Heart left ventricle (tissue), 16 donors: ENCODE measurements around the gene ARHGAP5. TPM values are rescaled to one million over a fixed set of nuclear protein-coding genes. Genes with fewer than 3 reads are reported as not detected.

Experiments
- ATAC-seq, 4 donors: fragments of 200-7000 bp; cut with Tn5 transposase; one replicate each; pipeline ENCODE4 v1.9.1; 2020 to 2022; ENCODE audit warnings: moderate library complexity in 4 of 4, mild to moderate bottlenecking in 3 of 4, moderate number of reproducible peaks in 1 of 4
- DNase-seq, 5 donors: peaks; one replicate each; pipeline ENCODE4 v3.0.0-alpha.2; 2020
- H3K27ac ChIP-seq, 12 donors: fragments of 200-600 bp; sonication (generic) in 4 of 12; one replicate each; pipeline versions ENCODE4 v1.5.0 to v1.8.0; 2016 to 2022; ENCODE audit warnings: mild to moderate bottlenecking in 2 of 12
- H3K27me3 ChIP-seq, 9 donors: fragments of 200-600 bp; sonication (generic) in 2 of 9; one replicate each; pipeline versions ENCODE4 v1.5.1 to v1.8.0; 2016 to 2022; ENCODE audit warnings: mild to moderate bottlenecking in 3 of 9
- H3K36me3 ChIP-seq, 9 donors: fragments of 200-600 bp; sonication (generic) in 2 of 9; one replicate each; pipeline versions ENCODE4 v1.5.0 to v1.8.0; 2018 to 2022; ENCODE audit warnings: mild to moderate bottlenecking in 2 of 9
- H3K4me1 ChIP-seq, 12 donors: fragments of 200-600 bp; sonication (generic) in 4 of 12; one replicate each; pipeline versions ENCODE4 v1.5.0 to v1.8.0; 2016 to 2022; ENCODE audit warnings: mild to moderate bottlenecking in 3 of 12
- H3K4me3 ChIP-seq, 12 donors: fragments of 200-600 bp; sonication (generic) in 4 of 12; one replicate each; pipeline versions ENCODE4 v1.5.0 to v1.8.0; 2017 to 2022; ENCODE audit warnings: mild to moderate bottlenecking in 9 of 12, moderate library complexity in 4 of 12
- H3K9me3 ChIP-seq, 12 donors: fragments of 200-600 bp; sonication (generic) in 4 of 12; one replicate each; pipeline versions ENCODE4 v1.5.0 to v1.8.0; 2016 to 2022; ENCODE audit warnings: mild to moderate bottlenecking in 1 of 12
- POLR2A ChIP-seq, 2 donors: fragments of 450-650 bp; IDR thresholded peaks; one replicate each; pipeline ENCODE4 v1.6.1; 2017; ENCODE audit warnings: antibody characterized with exemption in 2 of 2, mild to moderate bottlenecking in 2 of 2, moderate library complexity in 2 of 2
- WGBS, 4 donors: extraction: QIAGEN DNeasy Blood & Tissue Kit in 2 of 4; methylation state at CpG; one replicate each; pipeline versions ENCODE4 v1.1.5 to v1.1.7; 2013 to 2018; 5-methylcytosine and 5-hydroxymethylcytosine counted together
- intact Hi-C, 10 donors: fragments of 100-400 bp; cut with DNase I; formaldehyde crosslinking; loops; one replicate each; pipeline versions ENCODE4 v1.11.1 to v1.14.2; 2022
- polyA plus RNA-seq, 2 donors: library from polyadenylated mRNA; stranded (reverse); fragments of 200-250 nt; gene quantifications; one replicate each; pipeline ENCODE4 v1.2.3, GENCODE V29; 2013
- total RNA-seq, 9 donors: library from RNA; depleted of rRNA in 2 of 9; stranded (reverse); fragments of >200 nt in 2 of 9; fragmentation: NEBNext Ultra II Directional in 3 of 9; extraction: Animal tissue kit (Norgen Biotek cat#: 25700) in 3 of 9; gene quantifications; one replicate each; pipeline versions ENCODE4 v1.1.0 to v1.2.4, GENCODE V29; 2016 to 2023
- TF ChIP-seq, protein P1 (sequence below), 12 donors: fragments of 200-600 bp; sonication (generic) in 4 of 12; IDR thresholded peaks; one replicate each; pipeline versions ENCODE4 v1.5.0 to v1.8.0; 2018 to 2022; ENCODE audit warnings: antibody characterized with exemption in 12 of 12, mild to moderate bottlenecking in 5 of 12
- donor health status: ischemic (EF 13 %, LVEDD 7.1; RV severe dilation, severe dysfunction).
- donor health status: healthy with polysubstance abuse.
- donor health status: DM: no; HTN: yes; CAD: no.
- donor health status: DM: no; HTN: no; CAD: no.
- donor health status: ischemic (EF 25% LVEDD 6.9; RV normal size, moderate dysfunction).
- donor health status: ischemic (EF 25% LVEDD 5.7; RV mildly dilated, moderate dysfunction).
- donor health status: healthy.
- donor health status: DM: yes; HTN: yes; CAD: no.
- donor health status: ischemic (EF 35%, LVEDD 5.7; RV mildly dilated, moderate dysfunction).
- donor health status: nonischemic (EF 11% LVEDD 7.7; RV severe dilation, severe dysfunction).
- donor health status: DM: yes; HTN: yes; CAD: no.
- donor health status: PGD.
- donor health status: ischemic (EF 29% LVEDD 5.4; RV normal size, mild dysfunction).
- donor health status: nonischemic (EF 23%, LVEDD 6.1; RV moderate dilation, normal function).

The ARHGAP5 gene
- total and polyA plus RNA-seq, 11 donors, result 21.0 to 277 (median 243) TPM

- H3K36me3 ChIP-seq, result no peaks in the 10 kb centered on the region
- H3K9me3 ChIP-seq, result no peaks in the 10 kb centered on the region
- peaks cover 5 to 63% (median 36%) of the 10 kb centered on the region in 12 donors for H3K4me1 ChIP-seq
- TF ChIP-seq, protein P1, sequence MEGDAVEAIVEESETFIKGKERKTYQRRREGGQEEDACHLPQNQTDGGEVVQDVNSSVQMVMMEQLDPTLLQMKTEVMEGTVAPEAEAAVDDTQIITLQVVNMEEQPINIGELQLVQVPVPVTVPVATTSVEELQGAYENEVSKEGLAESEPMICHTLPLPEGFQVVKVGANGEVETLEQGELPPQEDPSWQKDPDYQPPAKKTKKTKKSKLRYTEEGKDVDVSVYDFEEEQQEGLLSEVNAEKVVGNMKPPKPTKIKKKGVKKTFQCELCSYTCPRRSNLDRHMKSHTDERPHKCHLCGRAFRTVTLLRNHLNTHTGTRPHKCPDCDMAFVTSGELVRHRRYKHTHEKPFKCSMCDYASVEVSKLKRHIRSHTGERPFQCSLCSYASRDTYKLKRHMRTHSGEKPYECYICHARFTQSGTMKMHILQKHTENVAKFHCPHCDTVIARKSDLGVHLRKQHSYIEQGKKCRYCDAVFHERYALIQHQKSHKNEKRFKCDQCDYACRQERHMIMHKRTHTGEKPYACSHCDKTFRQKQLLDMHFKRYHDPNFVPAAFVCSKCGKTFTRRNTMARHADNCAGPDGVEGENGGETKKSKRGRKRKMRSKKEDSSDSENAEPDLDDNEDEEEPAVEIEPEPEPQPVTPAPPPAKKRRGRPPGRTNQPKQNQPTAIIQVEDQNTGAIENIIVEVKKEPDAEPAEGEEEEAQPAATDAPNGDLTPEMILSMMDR (IDR thresholded peaks at IDR 0.05), result no peak
- no peak for TF ChIP-seq POLR2A (IDR thresholded peaks at IDR 0.05)
- no peaks in the 10 kb centered on the region for H3K27me3 ChIP-seq
- ATAC-seq (no peak), DNase-seq (no peak)
- H3K27ac ChIP-seq, result peak overlapping the region in 11 of 12 donors; percentile 87 to 100 (median 97)
- 23 to 38% (median 32%) methylated on average over 7 of the region's 7 CpGs for WGBS, 4 donors
- peak overlapping the region; percentile 11 to 95 (median 92) for H3K4me3 ChIP-seq
- intact Hi-C loops, result loop anchor here (5.0 to 10.0 kb wide), 17 partner anchors 84 to 622 kb away; partner anchors contain the start of genes NUBPL (in 3 of the 10), RNU6-7 (in 2 of the 10), RNU6-8 (in 2 of the 10) and DTD2 (in 1 of the 10)
Measured at GRCh38 chr14:32078858-32079216, 1.7 kb downstream of the ARHGAP5 start.

- Histone ChIP-seq H3K36me3 (no peaks in the 10 kb centered on the region), H3K27ac (peak overlapping the region in 7 of 12 donors; percentile 17 to 100 (median 97)), H3K4me3 (peak overlapping the region in 11 of 12 donors; percentile 11 to 95 (median 91)), H3K9me3 (no peaks in the 10 kb centered on the region), H3K27me3 (no peaks in the 10 kb centered on the region), H3K4me1 (peaks cover 5 to 64% (median 36%) of the 10 kb centered on the region in 12 donors)
- ATAC-seq, result no peak
- intact Hi-C loops, result loop anchor here (5.0 to 10.0 kb wide), 17 partner anchors 84 to 622 kb away; partner anchors contain the start of genes NUBPL (in 3 of the 10), RNU6-7 (in 2 of the 10), RNU6-8 (in 2 of the 10) and DTD2 (in 1 of the 10)
- DNase-seq, result no peak
- TF ChIP-seq, protein P1 (IDR thresholded peaks at IDR 0.05), result no peak
- TF ChIP-seq POLR2A (IDR thresholded peaks at IDR 0.05), result no peak
- 39 to 53% (median 49%) methylated on average over 4 of the region's 4 CpGs for WGBS, 4 donors
Measured at GRCh38 chr14:32079264-32079663, 2.2 kb downstream of the ARHGAP5 start.

- TF ChIP-seq, protein P1 (IDR thresholded peaks at IDR 0.05), result no peak
- no peak for TF ChIP-seq POLR2A (IDR thresholded peaks at IDR 0.05)
- H3K27me3 ChIP-seq, result no peaks in the 10 kb centered on the region
- no peaks in the 10 kb centered on the region for H3K9me3 ChIP-seq
- H3K36me3 ChIP-seq, result no peaks in the 10 kb centered on the region
- H3K4me1 ChIP-seq, result peaks cover 5 to 59% (median 35%) of the 10 kb centered on the region in 12 donors
- ATAC-seq, result no peak
- DNase-seq, result no peak
- intact Hi-C loops, result no loop called here
- no peak overlapping the region for H3K27ac ChIP-seq
- H3K4me3 ChIP-seq, result peak overlapping the region in 5 of 12 donors; percentile 87 to 95 (median 91)
- WGBS, 4 donors, result 68 to 78% (median 76%) methylated on average over 1 of the region's 1 CpG
Measured at GRCh38 chr14:32080001-32080510, 3.0 kb downstream of the ARHGAP5 start.

DNA sequence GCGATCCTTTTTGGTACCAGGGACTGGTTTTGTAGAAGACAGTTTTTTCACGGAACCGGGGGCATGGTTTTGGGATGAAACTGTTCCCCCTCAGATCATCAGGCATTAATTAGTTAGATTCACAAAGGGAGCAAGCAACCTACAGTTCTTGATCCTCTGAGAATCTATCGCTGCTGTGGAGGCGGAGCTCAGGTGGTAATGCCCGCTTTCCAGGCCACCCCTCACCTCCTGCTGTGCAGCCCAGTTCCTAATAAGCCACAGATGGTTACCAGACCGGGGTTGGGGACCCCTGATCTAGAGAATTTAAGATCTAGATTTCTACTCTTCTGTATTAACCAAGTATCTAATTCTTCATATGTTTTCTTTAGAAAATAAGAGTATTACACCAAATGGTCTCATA is 4.8 kb downstream of the ARHGAP5 start:
- peaks cover 5 to 67% (median 43%) of the 10 kb centered on the region in 12 donors for H3K4me1 ChIP-seq
- no peak for TF ChIP-seq POLR2A (IDR thresholded peaks at IDR 0.05)
- TF ChIP-seq, protein P1 (IDR thresholded peaks at IDR 0.05), result no peak
- intact Hi-C loops, result no loop called here
- ATAC-seq (no peak), DNase-seq (no peak)
- no peaks in the 10 kb centered on the region for H3K36me3 ChIP-seq
- H3K27me3 ChIP-seq, result no peaks in the 10 kb centered on the region
- H3K9me3 ChIP-seq, result no peaks in the 10 kb centered on the region
- WGBS, 4 donors, result 83 to 89% (median 85%) methylated on average over 7 of the region's 7 CpGs
- H3K4me3 ChIP-seq, result no peak overlapping the region
- H3K27ac ChIP-seq, result no peak overlapping the region
